ENCODE measurements around the gene PLCL1.

DNA sequence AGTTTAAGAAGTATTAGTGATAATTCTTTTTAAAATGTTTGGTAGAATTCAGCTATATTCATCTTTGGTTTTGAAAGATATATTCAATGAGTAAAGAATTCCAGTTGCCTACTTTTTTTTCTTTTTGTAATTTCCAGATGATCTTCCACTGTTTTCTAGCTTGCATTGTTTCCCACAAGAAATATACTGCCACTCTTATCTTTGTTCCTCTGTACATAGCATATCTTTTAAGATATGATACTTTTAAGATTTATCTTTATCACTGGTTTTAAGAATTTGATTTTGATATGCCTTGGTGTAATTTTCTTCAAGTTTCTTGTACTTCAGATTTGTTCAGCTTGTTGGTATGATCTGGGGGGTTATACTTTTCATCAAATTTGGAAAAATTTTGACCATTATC is 374.4 kb downstream of the PLCL1 start:
- TF ChIP-seq, protein P1, sequence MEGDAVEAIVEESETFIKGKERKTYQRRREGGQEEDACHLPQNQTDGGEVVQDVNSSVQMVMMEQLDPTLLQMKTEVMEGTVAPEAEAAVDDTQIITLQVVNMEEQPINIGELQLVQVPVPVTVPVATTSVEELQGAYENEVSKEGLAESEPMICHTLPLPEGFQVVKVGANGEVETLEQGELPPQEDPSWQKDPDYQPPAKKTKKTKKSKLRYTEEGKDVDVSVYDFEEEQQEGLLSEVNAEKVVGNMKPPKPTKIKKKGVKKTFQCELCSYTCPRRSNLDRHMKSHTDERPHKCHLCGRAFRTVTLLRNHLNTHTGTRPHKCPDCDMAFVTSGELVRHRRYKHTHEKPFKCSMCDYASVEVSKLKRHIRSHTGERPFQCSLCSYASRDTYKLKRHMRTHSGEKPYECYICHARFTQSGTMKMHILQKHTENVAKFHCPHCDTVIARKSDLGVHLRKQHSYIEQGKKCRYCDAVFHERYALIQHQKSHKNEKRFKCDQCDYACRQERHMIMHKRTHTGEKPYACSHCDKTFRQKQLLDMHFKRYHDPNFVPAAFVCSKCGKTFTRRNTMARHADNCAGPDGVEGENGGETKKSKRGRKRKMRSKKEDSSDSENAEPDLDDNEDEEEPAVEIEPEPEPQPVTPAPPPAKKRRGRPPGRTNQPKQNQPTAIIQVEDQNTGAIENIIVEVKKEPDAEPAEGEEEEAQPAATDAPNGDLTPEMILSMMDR (IDR thresholded peaks at IDR 0.05 in 2 of 3, conservative IDR thresholded peaks at IDR 0.05 in 1 of 3; ENCODE audit: borderline replicate concordance in 1 of 3, insufficient read depth in 1 of 3, low read depth in 2 of 3, low read length in 2 of 3) = no peak
- TF ChIP-seq EGR1 (IDR thresholded peaks at IDR 0.05; ENCODE audit: low read depth) (no peak), CEBPB (IDR thresholded peaks at IDR 0.05; ENCODE audit: low read depth) (no peak), TCF7L2 (IDR thresholded peaks at IDR 0.05; ENCODE audit: borderline replicate concordance, extremely low read depth, insufficient read depth, insufficient read length) (no peak), POLR2AphosphoS5 (IDR thresholded peaks at IDR 0.05; ENCODE audit: low read depth, low read length) (no peak), EZH2 (IDR thresholded peaks at IDR 0.05) (no peak), SP1 (IDR thresholded peaks at IDR 0.05; ENCODE audit: low read depth) (no peak), YY1 (IDR thresholded peaks at IDR 0.05; ENCODE audit: extremely low read depth, insufficient replicate concordance, low read depth, low read length) (no peak), SRF (IDR thresholded peaks at IDR 0.05; ENCODE audit: low read depth) (no peak), ZNF274 (IDR thresholded peaks at IDR 0.05; ENCODE audit: low read depth, low read length) (no peak), RAD21 (IDR thresholded peaks at IDR 0.05; ENCODE audit: low read depth) (no peak), POLR2A (IDR thresholded peaks at IDR 0.05; ENCODE audit: borderline replicate concordance, extremely low read depth, insufficient read depth, insufficient read length) (no peak)
- TF ChIP-seq, protein P2, sequence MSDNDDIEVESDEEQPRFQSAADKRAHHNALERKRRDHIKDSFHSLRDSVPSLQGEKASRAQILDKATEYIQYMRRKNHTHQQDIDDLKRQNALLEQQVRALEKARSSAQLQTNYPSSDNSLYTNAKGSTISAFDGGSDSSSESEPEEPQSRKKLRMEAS (IDR thresholded peaks at IDR 0.05) = no peak

All from HCT116 (cell line).